OCI-LY1 (cell line): Measurements from ENCODE around the gene HRAS.
A peak's percentile ranks its signal among the peaks of the same experiment; 100 is the strongest.

Experiments
- EZH2 ChIP-seq: fragments of 200-600 bp; sonication (generic), shearing (Covaris generic); IDR thresholded peaks from 2 replicates; pipeline ENCODE4 v1.8.0; 2017; ENCODE audit warnings: borderline replicate concordance, mixed run types, mild to moderate bottlenecking, antibody characterized with exemption, low read length, moderate library complexity, mixed read lengths
- TF ChIP-seq, protein P1 (sequence below): fragments of 200-600 bp; sonication (generic), shearing (Covaris generic); IDR thresholded peaks from 2 replicates; pipeline ENCODE4 v1.5.1; 2017; ENCODE audit warnings: mild to moderate bottlenecking, antibody characterized with exemption, low read length, moderate library complexity, mixed read lengths

DNA sequence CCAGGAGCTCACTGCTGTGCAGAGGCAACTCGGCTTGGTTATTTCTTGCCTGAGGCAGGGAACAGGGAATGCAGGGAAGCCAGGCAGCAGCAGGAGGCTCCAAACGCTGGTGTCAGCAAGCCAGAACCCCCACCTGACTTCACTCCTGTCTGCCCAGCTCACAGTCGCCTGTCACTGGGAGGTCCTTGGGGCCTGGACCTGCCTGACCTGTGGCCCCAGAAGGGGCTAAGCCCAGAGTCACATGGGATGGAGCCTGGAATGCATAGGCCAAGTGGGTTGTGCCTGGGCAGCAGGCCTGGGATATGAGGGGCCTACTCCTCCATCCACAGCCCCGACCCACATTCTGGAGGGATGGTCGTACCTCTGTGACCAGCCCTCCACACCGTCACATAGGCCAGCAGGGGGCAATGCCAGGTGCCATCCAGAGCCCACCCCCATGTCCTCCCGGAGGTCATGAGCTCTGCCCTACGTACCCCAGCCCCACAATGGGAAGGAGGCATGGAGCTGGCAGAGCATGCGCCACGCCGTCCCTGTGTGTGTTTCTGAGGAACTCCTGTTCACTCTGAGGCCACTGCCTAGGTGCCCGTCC, 30.6 kb upstream of the HRAS start:
- TF ChIP-seq, protein P1, sequence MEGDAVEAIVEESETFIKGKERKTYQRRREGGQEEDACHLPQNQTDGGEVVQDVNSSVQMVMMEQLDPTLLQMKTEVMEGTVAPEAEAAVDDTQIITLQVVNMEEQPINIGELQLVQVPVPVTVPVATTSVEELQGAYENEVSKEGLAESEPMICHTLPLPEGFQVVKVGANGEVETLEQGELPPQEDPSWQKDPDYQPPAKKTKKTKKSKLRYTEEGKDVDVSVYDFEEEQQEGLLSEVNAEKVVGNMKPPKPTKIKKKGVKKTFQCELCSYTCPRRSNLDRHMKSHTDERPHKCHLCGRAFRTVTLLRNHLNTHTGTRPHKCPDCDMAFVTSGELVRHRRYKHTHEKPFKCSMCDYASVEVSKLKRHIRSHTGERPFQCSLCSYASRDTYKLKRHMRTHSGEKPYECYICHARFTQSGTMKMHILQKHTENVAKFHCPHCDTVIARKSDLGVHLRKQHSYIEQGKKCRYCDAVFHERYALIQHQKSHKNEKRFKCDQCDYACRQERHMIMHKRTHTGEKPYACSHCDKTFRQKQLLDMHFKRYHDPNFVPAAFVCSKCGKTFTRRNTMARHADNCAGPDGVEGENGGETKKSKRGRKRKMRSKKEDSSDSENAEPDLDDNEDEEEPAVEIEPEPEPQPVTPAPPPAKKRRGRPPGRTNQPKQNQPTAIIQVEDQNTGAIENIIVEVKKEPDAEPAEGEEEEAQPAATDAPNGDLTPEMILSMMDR: peak; percentile 28; the same call in 1 of the 2 replicates
- TF ChIP-seq EZH2: no peak
